ENCODE measurements around the gene S100A2.
"Not testable (repeated sequence)": the region's sequence is repeated elsewhere in the genome, so short reads cannot be mapped to it uniquely, and the experiment has no call there.

The S100A2 gene

DNA sequence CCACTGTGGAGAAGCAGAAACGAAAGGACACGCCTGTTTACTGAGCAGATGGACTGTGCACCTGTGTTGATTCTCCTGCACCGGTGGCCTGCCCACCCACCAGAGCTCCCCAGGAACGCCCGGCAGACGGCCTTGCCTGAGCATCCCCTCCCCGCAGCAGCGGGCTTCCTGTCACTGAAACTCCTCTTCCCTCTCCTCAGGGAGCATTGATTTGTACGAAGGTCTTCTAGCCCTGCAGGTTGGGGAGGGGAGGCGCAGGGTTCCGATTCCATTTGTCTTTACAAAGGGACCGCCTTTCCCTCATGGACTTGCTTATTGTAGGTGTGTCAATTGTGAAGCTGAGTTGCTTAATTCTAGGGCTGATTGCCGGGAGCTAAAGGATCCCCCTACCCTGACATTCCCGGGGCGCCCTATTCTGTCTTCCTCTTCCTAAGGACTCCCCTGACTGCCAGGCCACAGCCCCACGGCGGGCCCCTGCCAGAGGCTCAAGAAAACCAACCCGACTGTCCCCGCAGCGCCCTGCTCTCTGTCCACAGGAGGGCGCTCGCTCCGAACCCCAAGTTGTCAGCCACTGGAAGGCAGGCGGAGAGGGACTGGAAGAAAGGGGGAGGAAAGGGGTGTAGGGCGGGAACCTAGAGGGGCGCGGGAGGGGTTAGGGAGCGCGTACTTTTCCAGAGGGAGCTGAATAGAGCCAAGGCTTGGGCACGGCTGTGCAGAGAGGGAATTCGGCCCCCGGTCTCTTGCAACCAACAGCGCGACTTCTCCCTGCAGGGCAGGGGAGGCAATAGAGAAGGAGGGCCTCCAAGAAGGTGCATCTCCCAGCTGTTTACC is 32.7 kb downstream of the S100A2 start:
- DNase-seq (ENCODE audit: low read depth) = peak; percentile 88

DNA sequence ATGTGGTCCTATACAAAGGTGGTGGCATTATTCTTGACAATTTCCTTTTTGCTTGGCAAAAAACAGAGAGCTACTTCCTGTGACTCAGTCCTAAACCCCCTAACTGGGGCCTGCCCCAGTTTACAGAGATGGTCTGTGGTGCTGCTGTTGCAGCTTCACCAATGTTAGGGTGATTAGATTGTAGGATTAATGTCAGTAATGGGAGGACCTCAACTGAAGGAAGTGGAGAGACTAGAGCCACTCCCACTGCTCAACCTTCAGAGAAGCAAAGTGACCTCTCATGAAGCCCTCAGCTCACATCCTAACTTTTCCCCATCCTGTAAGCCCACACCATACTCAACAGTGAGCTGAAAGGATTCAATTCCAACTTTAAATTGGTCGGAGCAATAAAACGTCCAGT is 33.5 kb downstream of the S100A2 start:
- no peak for DNase-seq (ENCODE audit: low read depth)

DNA sequence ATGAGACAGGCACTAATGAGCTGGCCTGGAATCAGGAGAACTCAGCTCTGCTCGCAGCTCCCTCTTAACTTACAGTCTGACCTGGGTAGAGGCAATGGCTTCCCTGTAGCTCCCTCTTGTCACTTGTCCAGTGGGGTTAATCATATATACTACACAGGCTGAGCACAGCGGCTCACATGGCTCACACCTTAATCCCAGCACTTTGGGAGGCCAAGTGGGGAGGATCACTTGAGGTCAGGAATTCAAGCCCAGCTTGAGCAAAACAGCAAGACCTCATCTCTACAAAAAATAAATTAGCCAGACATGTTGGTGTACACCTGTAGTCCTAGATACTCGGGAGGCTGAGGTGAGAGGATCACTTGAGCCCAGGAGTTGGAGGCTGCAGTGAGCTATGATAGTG is 34.0 kb downstream of the S100A2 start:
- no peak for DNase-seq (ENCODE audit: low read depth)

DNA sequence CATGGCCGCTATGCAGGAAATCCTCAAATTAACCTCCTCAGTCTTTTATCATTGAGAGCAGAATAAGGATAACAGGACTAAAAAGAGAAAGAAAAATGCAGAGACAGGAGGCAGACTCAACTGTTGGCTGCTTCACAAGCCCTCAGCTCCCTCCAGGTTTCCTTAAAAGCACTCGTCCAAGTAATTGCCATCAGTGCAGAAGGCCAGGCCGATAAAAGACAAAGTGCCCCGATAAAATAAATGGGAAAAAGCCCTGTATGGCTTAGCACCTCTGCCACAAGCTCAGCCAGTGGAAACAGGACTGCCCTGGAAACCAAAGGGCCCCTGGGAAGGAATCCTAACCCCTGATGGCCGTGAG is 38.0 kb downstream of the S100A2 start:
- no peak for DNase-seq (ENCODE audit: low read depth)

DNA sequence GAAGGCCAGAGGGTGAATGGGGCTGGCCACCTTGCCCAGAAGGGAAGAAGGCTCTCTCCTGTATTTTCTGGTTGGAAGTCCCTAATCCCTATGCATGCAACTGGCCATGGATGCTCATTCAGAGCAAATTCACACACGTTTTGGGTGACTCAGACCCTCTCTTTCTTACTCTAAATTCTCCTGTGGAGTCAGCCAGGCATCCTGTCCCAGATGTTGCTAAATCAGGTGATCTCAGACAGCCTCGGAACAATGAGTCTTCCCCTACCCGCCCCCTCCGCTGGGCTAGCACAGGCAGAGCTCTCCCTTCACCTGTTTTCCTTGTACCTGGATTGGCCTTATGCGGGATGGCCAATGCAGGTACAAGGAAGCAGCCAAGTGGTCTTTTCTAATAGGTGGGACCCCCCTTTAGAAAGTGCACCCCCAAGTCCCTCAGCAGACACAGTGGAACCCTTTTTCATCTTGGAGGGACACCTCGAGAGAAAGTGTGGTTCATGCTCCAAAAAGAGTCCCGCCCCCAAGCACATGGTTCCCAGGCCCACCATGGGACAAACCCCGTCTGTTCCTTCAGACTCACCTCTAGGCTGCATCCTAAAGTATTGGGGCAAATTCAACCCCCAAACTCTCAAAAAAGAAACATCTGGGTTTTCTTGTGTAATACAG is 38.5 kb downstream of the S100A2 start:
- no peak for DNase-seq (ENCODE audit: low read depth)

DNA sequence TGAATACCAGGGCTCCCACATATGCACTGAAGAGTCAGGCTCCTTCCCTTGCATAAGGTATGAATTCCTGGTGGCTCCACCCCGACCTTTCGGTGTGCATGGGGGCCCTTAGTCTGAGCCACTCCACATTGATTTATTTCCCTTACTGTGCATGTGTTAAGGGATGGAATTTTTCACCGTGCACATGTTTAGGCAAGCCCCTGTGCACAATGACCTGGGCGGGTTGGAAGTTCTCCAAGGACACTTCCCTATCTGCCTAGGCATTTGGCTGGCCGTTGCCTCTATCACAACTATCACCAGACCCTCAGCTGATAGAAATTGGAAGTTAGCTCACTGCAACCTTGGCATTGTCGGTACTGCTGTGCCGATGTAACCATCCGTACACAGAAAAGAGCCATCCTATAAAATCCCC is 39.5 kb downstream of the S100A2 start:
- DNase-seq (ENCODE audit: low read depth) = no peak

DNA sequence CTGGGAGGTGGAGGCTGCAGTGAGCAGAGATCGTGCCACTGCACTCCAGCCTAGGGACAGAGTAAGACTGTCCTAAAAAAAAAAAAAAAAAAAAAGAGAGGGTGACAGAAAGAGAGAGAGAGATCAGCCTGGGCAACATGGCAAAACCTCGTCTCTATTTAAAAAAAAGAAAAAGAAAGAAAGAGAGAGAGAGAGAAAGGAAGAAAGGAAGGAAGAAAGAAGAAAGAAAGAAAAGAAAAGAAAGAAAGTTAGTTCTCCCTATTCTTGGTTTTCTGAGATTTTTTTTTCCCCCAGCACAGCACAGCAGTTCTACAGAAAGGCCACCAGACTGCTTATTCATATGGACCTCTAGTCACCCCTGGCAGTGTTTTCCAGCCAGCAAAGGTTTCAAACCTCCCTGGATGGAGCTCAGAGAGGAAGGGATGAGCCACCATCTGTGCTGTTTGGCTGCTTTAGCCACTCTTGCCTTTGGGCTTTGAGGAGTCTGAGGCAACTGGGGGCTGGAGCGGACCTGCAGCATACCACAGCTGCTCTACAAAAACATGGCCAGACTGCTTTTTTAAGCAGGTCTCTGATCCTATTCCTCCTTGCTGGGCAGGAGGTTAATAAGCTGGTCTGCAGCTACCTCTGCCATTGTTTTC is 40.4 kb downstream of the S100A2 start:
- no peak for DNase-seq (ENCODE audit: low read depth)

DNA sequence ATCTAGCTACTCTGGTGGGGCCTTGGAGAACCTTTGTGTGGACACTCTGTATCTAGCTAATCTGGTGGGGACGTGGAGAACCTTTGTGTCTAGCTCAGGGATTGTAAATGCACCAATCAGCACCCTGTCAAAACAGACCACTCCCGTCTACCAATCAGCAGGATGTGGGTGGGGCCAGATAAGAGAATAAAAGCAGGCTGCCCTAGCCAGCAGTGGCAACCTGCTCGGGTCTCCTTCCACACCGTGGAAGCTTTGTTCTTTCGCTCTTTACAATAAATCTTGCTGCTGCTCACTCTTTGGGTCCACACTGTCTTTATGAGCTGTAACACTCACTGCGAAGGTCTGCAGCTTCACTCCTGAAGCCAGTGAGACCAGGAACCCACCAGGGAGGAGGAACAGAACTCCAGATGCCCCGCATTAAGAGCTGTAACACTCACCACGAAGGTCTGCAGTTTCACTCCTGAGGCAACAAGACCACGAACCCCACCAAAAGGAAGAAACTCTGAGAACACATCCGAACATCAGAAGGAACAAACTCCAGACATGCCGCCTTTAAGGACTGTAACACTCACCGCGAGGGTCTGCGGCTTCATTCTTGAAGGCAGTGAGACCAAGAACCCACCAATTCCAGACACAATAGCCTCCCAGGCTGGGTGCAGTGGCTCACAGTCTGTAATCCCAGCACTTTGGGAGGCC is 43.1 kb downstream of the S100A2 start:
- not testable (repeated sequence) for DNase-seq (ENCODE audit: low read depth)

DNA sequence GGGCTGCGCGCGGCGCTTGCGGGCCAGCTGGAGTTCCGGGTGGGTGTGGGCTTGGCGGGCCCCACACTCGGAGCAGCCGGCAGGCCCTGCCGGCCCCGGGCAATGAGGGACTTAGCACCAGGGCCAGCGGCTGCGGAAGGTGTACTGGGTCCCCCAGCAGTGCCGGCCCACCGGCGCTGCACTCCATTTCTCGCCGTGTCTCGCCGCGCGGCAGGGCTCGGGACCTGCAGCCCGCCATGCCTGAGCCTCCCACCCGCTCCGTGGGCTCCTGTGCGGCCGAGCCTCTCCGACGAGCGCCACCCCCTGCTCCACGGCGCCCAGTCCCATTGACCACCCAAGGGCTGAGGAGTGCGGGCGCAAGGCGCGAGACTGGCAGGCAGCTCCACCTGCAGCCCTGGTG is 43.8 kb downstream of the S100A2 start:
- not testable (repeated sequence) for DNase-seq (ENCODE audit: low read depth)

DNA sequence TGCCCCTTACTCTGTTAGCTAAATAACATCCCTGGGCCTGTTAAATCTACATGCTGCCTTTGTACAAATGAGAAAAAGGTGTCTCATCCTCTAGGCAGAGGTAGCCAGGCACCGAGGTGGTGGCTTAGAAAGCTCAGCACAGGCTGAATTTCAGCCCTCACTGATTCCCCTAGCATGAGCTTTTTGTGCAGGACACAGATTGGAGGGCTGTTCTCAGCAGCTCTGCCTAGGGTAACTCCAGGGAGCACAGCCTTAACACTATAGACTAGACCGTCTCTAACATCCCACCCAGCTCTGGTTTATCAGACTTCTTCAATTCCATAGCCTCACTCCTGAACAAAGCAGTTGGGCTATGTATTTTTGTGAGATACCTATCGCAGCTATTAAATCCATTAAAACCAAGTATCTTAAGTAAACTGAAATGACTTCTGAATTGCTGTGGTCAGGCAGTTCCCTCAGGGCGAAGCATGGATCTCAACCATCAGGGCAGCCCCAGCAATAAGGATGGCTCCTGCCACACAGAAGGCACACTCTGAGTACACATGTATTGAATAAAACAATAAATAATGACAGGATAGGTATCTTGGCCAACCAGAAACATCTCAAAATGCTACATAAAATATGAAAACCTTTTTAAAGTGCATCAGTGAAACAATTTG is 44.7 kb downstream of the S100A2 start:
- no peak for DNase-seq (ENCODE audit: low read depth)

DNA sequence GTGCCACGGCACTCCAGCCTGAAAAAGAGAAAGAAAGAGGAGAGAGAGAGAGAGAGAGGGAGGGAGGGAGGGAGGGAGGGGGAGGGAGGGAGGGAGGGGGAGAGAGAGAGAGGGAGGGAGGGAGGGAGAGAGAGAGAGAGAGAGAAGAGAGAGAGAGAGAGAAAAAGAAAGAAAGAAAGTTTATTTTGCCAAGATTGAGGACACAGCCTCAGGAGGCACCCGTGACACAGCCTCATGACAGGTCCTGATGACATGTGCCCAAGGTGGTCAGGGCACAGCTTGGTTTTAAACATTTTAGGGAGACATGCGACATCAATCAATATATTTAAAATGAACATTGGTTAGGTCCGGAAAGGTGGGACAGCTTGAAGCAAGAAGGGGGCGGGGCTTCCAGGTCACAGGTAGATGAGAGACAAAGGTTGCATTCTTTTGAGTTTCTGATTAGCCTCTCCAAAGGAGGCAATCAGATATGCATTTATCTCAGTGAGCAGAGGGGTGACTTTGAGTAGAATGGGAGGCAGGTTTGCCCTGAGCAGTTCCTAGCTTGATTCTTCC is 45.4 kb downstream of the S100A2 start:
- not testable (repeated sequence) for DNase-seq (ENCODE audit: low read depth)

DNA sequence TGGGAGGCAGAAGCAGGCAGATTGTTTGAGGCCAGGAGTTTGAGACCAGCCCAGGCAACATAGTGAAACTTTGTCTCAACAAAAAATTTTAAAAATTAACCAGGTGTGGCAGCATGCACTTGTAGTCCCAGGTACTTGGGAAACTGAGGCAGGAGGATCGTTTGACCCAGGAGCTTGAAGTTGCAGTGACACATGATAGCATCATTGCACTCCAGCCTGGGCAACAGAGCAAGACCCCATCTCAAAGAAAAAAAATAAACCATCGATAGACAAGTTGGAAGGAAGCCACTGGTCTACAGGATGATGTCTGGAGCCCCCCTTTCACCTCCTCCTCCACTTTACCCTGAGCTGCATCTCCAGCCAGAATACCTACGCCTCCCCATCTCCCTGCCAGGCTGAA is 46.4 kb downstream of the S100A2 start:
- DNase-seq (ENCODE audit: low read depth) = no peak

DNA sequence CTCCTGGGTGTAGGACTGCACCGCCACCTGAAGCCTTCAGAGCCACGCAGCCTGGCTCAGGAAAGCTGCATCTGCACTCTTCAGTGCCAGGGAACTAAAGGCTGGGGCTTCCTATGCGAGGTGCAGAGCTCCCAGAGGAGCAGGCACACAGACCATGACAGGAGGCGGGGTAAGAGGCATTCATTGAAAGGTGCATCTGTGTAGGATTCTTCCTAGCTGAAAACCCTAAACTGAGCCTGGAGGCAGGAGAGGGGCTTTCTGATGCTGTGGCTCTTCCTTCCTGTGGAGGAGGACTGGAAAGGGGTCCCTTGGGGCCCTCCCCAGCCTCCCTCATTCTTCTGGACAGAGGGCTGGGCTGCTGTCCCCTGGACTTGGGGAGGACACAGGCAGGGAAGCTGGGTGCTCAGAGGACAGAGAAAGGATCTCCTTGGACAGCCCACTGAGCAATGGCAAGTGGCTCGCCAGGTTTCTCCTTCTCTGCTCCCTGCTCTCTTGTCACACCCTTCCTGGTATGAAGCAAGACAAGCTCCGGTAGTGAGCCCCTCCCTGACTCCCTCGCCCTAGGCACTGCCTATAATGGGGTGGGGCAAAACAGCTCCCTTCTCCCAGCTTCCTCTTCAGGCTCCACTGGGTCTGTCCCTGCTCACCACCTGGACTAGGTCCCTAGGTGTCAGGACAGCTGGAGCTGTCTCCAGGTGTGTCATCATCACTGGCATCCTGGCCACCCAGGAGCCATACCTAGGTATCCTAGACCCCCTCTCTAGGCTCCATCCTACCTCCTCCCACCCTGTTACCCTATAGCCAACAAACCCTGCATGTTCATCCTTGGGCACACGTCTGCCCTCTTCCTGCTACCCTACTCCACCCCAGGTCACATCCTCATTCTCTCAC is 49.9 kb downstream of the S100A2 start:
- DNase-seq (ENCODE audit: low read depth) = no peak

DNA sequence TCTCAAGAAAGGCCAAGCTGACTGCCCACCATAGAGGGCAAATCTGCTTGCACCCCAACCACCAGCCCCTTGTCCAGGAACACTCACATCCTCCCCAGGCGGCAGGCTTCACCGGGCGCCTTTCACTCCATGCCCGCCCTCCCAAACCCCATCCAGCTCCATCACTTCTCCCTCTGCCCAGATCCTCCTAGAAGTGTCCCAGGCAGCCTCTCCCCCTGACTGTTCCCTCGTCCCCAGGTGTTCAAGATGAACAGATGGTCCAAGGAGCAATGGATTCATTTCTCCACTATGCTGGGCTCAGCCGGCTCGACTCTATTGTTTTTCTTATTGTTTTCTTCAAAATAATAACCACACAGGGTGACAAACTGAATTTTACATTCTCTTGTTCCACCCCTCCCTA is 52.0 kb downstream of the S100A2 start:
- DNase-seq (ENCODE audit: low read depth) = no peak

DNA sequence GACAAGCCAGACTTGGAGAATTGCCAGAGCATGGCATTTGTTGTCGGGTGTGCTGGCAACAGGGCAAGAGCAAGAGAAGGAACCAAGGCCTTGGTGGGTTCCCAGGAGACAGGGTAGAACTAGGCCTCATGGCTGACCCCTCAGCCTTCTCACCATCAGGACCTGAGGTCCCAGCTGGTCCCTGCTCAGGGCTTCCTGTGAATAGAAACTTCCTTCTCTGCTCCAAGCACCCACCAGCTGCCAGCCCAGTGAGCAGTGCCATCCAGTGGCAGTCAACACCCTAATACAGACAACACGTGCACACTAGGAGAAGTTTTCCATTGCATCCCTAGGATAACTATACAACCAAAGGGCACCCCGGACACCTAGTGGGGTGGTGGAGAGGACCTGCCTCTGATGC is 52.6 kb downstream of the S100A2 start:
- no peak for DNase-seq (ENCODE audit: low read depth)
